ENCODE data around the gene FHIP1A. TPM values are rescaled to one million over a fixed set of nuclear protein-coding genes. Genes with fewer than 3 reads are reported as not detected.

Gene FHIP1A
- total and polyA plus RNA-seq, 4 donors: 0.50 to 3.8 (median 1.0) TPM

DNA sequence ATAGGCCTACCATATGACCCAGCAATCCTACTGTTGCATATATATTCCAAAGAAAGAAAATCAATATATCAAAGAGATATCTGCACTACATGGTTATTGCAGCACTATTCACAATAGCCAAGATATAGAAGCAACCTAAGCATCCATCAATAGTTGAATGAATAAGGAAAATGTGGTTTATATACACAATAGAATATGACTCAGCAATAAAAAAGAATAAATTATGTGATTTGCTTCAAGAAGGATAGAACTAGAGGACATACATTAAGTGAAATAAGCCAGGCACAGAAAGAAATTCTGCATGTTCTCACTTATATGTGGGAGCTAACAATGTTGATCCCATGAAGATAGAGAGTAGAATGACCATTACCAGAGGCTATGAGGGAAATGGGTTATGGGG, 13.1 kb upstream of the FHIP1A start:
- no peak for DNase-seq (ENCODE audit: low spot score)
- H3K9me3 ChIP-seq (ENCODE audit: control insufficient read depth in 4 of 4, low read length in 3 of 4): no peaks in the 10 kb centered on the region
- no peak overlapping the region for H3K9ac ChIP-seq (ENCODE audit: low read depth in 1 of 2, low read length in 2 of 2)
- H3K4me3 ChIP-seq (ENCODE audit: low read depth in 1 of 3, low read length in 3 of 3): no peak overlapping the region
- TF ChIP-seq YY1 (IDR thresholded peaks at IDR 0.05): no peak
- TF ChIP-seq RAD21 (IDR thresholded peaks at IDR 0.05): no peak
- TF ChIP-seq GABPA (IDR thresholded peaks at IDR 0.05 in 1 of 2, conservative IDR thresholded peaks at IDR 0.05 in 1 of 2): no peak
- TF ChIP-seq, protein P1, sequence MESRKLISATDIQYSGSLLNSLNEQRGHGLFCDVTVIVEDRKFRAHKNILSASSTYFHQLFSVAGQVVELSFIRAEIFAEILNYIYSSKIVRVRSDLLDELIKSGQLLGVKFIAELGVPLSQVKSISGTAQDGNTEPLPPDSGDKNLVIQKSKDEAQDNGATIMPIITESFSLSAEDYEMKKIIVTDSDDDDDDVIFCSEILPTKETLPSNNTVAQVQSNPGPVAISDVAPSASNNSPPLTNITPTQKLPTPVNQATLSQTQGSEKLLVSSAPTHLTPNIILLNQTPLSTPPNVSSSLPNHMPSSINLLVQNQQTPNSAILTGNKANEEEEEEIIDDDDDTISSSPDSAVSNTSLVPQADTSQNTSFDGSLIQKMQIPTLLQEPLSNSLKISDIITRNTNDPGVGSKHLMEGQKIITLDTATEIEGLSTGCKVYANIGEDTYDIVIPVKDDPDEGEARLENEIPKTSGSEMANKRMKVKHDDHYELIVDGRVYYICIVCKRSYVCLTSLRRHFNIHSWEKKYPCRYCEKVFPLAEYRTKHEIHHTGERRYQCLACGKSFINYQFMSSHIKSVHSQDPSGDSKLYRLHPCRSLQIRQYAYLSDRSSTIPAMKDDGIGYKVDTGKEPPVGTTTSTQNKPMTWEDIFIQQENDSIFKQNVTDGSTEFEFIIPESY (IDR thresholded peaks at IDR 0.05): no peak
- no peak for TF ChIP-seq FOXA2 (IDR thresholded peaks at IDR 0.05)
- no peak for TF ChIP-seq TAF1 (conservative IDR thresholded peaks at IDR 0.05)
- TF ChIP-seq CTCF (IDR thresholded peaks at IDR 0.05; ENCODE audit: low read depth, low read length, missing input control): no peak
- TF ChIP-seq HNF4A (conservative IDR thresholded peaks at IDR 0.05): no peak
- TF ChIP-seq, protein P2, sequence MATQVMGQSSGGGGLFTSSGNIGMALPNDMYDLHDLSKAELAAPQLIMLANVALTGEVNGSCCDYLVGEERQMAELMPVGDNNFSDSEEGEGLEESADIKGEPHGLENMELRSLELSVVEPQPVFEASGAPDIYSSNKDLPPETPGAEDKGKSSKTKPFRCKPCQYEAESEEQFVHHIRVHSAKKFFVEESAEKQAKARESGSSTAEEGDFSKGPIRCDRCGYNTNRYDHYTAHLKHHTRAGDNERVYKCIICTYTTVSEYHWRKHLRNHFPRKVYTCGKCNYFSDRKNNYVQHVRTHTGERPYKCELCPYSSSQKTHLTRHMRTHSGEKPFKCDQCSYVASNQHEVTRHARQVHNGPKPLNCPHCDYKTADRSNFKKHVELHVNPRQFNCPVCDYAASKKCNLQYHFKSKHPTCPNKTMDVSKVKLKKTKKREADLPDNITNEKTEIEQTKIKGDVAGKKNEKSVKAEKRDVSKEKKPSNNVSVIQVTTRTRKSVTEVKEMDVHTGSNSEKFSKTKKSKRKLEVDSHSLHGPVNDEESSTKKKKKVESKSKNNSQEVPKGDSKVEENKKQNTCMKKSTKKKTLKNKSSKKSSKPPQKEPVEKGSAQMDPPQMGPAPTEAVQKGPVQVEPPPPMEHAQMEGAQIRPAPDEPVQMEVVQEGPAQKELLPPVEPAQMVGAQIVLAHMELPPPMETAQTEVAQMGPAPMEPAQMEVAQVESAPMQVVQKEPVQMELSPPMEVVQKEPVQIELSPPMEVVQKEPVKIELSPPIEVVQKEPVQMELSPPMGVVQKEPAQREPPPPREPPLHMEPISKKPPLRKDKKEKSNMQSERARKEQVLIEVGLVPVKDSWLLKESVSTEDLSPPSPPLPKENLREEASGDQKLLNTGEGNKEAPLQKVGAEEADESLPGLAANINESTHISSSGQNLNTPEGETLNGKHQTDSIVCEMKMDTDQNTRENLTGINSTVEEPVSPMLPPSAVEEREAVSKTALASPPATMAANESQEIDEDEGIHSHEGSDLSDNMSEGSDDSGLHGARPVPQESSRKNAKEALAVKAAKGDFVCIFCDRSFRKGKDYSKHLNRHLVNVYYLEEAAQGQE (IDR thresholded peaks at IDR 0.05): no peak
- TF ChIP-seq MAX (IDR thresholded peaks at IDR 0.05): no peak
- TF ChIP-seq EGR1 (IDR thresholded peaks at IDR 0.05; ENCODE audit: low read depth in 2 of 2): no peak
- H3K4me1 ChIP-seq (ENCODE audit: control insufficient read depth in 4 of 4, insufficient read depth in 4 of 4, low read length in 3 of 4): no peaks in the 10 kb centered on the region
- H3K27me3 ChIP-seq (ENCODE audit: control insufficient read depth in 4 of 4, insufficient read depth in 4 of 4, low read length in 3 of 4): no peaks in the 10 kb centered on the region
- no peaks in the 10 kb centered on the region for H3K36me3 ChIP-seq (ENCODE audit: control insufficient read depth in 4 of 4, insufficient read depth in 3 of 4, low read depth in 1 of 4, low read length in 3 of 4)
- no peak overlapping the region for H3K27ac ChIP-seq (ENCODE audit: low read depth in 1 of 2, low read length in 2 of 2)

DNA sequence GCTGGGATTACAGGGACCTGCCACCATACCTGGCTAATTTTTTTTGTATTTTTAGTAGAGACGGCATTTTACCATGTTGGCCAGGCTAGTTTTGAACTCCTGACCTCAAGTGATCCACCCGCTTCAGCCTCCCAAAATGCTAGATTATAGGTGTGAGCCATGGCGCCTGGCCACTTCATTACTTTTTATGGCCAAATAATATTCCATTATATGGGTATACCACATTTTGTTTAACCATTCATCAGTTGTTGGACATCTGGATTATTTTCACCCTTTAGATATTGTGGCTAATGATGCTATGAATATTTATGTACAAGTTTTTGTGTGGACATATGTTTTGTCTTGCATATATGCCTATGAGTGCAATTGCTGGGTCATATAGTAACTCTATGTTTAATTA, 8.6 kb upstream of the FHIP1A start:
- DNase-seq (ENCODE audit: low spot score): no peak
- no peaks in the 10 kb centered on the region for H3K36me3 ChIP-seq (ENCODE audit: control insufficient read depth in 4 of 4, insufficient read depth in 3 of 4, low read depth in 1 of 4, low read length in 3 of 4)
- no peak overlapping the region for H3K9ac ChIP-seq (ENCODE audit: low read depth in 1 of 2, low read length in 2 of 2)
- 97% methylated on average over 3 of the region's 3 CpGs for WGBS
- H3K27me3 ChIP-seq (ENCODE audit: control insufficient read depth in 4 of 4, insufficient read depth in 4 of 4, low read length in 3 of 4): no peaks in the 10 kb centered on the region
- no peaks in the 10 kb centered on the region for H3K4me1 ChIP-seq (ENCODE audit: control insufficient read depth in 4 of 4, insufficient read depth in 4 of 4, low read length in 3 of 4)
- no peaks in the 10 kb centered on the region for H3K9me3 ChIP-seq (ENCODE audit: control insufficient read depth in 4 of 4, low read length in 3 of 4)
- H3K27ac ChIP-seq (ENCODE audit: low read depth in 1 of 2, low read length in 2 of 2): no peak overlapping the region
- H3K4me3 ChIP-seq (ENCODE audit: low read depth in 1 of 3, low read length in 3 of 3): no peak overlapping the region
- TF ChIP-seq GABPA (IDR thresholded peaks at IDR 0.05 in 1 of 2, conservative IDR thresholded peaks at IDR 0.05 in 1 of 2) (no peak), CTCF (IDR thresholded peaks at IDR 0.05; ENCODE audit: low read depth, low read length, missing input control) (no peak), JUND (IDR thresholded peaks at IDR 0.05) (no peak), NR2F2 (IDR thresholded peaks at IDR 0.05) (no peak), EGR1 (IDR thresholded peaks at IDR 0.05; ENCODE audit: low read depth in 2 of 2) (no peak), RXRA (IDR thresholded peaks at IDR 0.05) (no peak), RAD21 (IDR thresholded peaks at IDR 0.05) (no peak), SP1 (IDR thresholded peaks at IDR 0.05) (no peak), TAF1 (conservative IDR thresholded peaks at IDR 0.05) (no peak)
- TF ChIP-seq, protein P1 (IDR thresholded peaks at IDR 0.05): no peak
- TF ChIP-seq, protein P3, sequence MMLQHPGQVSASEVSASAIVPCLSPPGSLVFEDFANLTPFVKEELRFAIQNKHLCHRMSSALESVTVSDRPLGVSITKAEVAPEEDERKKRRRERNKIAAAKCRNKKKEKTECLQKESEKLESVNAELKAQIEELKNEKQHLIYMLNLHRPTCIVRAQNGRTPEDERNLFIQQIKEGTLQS (IDR thresholded peaks at IDR 0.05): no peak
